Suprapubic skin (tissue), 4 donors: ENCODE data around the gene KHDRBS2.
A peak's percentile ranks its signal among the peaks of the same experiment; 100 is the strongest.

Source experiments
- CTCF ChIP-seq, 2 donors: fragments of 200-600 bp in 1 of 2; fragments of 450-650 bp in 1 of 2; sonication (generic) in 1 of 2; IDR thresholded peaks; one replicate each; pipeline ENCODE4 v1.5.1; 2016 to 2019; ENCODE audit warnings: antibody characterized with exemption in 2 of 2, mild to moderate bottlenecking in 1 of 2, moderate library complexity in 1 of 2
- POLR2A ChIP-seq, 2 donors: fragments of 450-650 bp; IDR thresholded peaks; one replicate each; pipeline ENCODE4 v1.6.1; 2017; ENCODE audit warnings: antibody characterized with exemption in 2 of 2, mild to moderate bottlenecking in 2 of 2, moderate library complexity in 2 of 2
- POLR2AphosphoS5 ChIP-seq, 3 donors: sonication (generic); formaldehyde crosslinking; IDR thresholded peaks; one replicate each; pipeline ENCODE4 v1.6.1; 2017; ENCODE audit warnings: antibody characterized with exemption in 3 of 3

GRCh38 chr6:62283796-62284411 is 2.1 kb downstream of the KHDRBS2 start:
- TF ChIP-seq POLR2AphosphoS5 (IDR thresholded peaks at IDR 0.05) (no peak), CTCF (IDR thresholded peaks at IDR 0.05) (peak in 1 of 2 donors; percentile 29), POLR2A (IDR thresholded peaks at IDR 0.05) (no peak)
